ENCODE data around the gene ZNF462. TPM values are rescaled to one million over a fixed set of nuclear protein-coding genes. Genes with fewer than 3 reads are reported as not detected.
"Not testable (repeated sequence)": the region's sequence is repeated elsewhere in the genome, so short reads cannot be mapped to it uniquely, and the experiment has no call there.

The ZNF462 gene
- total RNA-seq, 1 donor from 2014 or later = 199 TPM

- Mint-ChIP-seq H3K4me3 (peak overlapping the region; percentile 24), H3K4me1 (peaks cover 50% of the 10 kb centered on the region), H3K27me3 (ENCODE audit: low read depth) (no peaks in the 10 kb centered on the region), H3K9me3 (peaks cover 24% of the 10 kb centered on the region), H3K27ac (ENCODE audit: unreplicated experiment) (no peak overlapping the region), H3K36me3 (ENCODE audit: low read depth) (peaks cover 60% of the 10 kb centered on the region)
- TF ChIP-seq, protein P1, sequence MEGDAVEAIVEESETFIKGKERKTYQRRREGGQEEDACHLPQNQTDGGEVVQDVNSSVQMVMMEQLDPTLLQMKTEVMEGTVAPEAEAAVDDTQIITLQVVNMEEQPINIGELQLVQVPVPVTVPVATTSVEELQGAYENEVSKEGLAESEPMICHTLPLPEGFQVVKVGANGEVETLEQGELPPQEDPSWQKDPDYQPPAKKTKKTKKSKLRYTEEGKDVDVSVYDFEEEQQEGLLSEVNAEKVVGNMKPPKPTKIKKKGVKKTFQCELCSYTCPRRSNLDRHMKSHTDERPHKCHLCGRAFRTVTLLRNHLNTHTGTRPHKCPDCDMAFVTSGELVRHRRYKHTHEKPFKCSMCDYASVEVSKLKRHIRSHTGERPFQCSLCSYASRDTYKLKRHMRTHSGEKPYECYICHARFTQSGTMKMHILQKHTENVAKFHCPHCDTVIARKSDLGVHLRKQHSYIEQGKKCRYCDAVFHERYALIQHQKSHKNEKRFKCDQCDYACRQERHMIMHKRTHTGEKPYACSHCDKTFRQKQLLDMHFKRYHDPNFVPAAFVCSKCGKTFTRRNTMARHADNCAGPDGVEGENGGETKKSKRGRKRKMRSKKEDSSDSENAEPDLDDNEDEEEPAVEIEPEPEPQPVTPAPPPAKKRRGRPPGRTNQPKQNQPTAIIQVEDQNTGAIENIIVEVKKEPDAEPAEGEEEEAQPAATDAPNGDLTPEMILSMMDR (conservative IDR thresholded peaks at IDR 0.05) = no peak
- no peak for DNase-seq (ENCODE audit: low read depth, low spot score)
Observed at GRCh38 chr9:106897751-106898150, 34.8 kb downstream of the ZNF462 start.

- Mint-ChIP-seq H3K9me3 (peaks cover 36% of the 10 kb centered on the region), H3K36me3 (ENCODE audit: low read depth) (peaks cover 81% of the 10 kb centered on the region), H3K4me1 (peaks cover 28% of the 10 kb centered on the region)
- H3K4me3 Mint-ChIP-seq; H3K27ac Mint-ChIP-seq (ENCODE audit: unreplicated experiment); DNase-seq (ENCODE audit: low read depth, low spot score); H3K27me3 Mint-ChIP-seq (ENCODE audit: low read depth): not testable (repeated sequence)
Observed at GRCh38 chr9:106900523-106900922, 37.6 kb downstream of the ZNF462 start.

GRCh38 chr9:106906129-106906528, 43.2 kb downstream of the ZNF462 start:
- Mint-ChIP-seq H3K27ac (ENCODE audit: unreplicated experiment) (no peak overlapping the region), H3K36me3 (ENCODE audit: low read depth) (peaks cover 70% of the 10 kb centered on the region), H3K27me3 (ENCODE audit: low read depth) (no peaks in the 10 kb centered on the region), H3K4me1 (peaks cover 14% of the 10 kb centered on the region), H3K4me3 (no peak overlapping the region), H3K9me3 (peaks cover 27% of the 10 kb centered on the region)
- TF ChIP-seq, protein P1 (conservative IDR thresholded peaks at IDR 0.05) = no peak
- DNase-seq (ENCODE audit: low read depth, low spot score) = no peak

DNA sequence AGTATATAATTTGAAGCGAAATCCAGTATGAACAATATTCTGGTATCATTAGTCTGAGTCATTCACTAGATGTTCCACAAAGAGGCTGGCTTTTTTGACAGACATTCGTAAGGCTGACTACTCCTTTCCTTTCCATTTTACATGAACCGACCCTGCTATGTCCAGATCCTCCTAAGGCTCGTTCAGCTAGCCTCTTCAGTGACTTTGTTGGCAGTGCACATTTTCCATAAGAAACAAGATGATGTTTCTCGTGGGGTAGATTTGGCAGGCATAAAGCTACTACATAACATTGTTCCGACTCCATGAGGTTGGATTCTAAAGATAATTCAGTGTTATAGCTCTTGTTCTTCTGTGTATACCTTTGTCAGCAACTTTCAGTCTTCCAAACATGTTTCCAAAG, 49.0 kb downstream of the ZNF462 start:
- no peaks in the 10 kb centered on the region for H3K27me3 Mint-ChIP-seq (ENCODE audit: low read depth)
- peaks cover 67% of the 10 kb centered on the region for H3K4me1 Mint-ChIP-seq
- peaks cover 40% of the 10 kb centered on the region for H3K36me3 Mint-ChIP-seq (ENCODE audit: low read depth)
- H3K9me3 Mint-ChIP-seq = peaks cover 4% of the 10 kb centered on the region
- TF ChIP-seq, protein P1 (conservative IDR thresholded peaks at IDR 0.05) = no peak
- no peak overlapping the region for H3K4me3 Mint-ChIP-seq
- no peak for DNase-seq (ENCODE audit: low read depth, low spot score)
- H3K27ac Mint-ChIP-seq (ENCODE audit: unreplicated experiment) = no peak overlapping the region

- H3K4me1 Mint-ChIP-seq = peaks cover 74% of the 10 kb centered on the region
- H3K27me3 Mint-ChIP-seq (ENCODE audit: low read depth) = no peaks in the 10 kb centered on the region
- H3K4me3 Mint-ChIP-seq = peak overlapping the region; percentile 2
- no peak for DNase-seq (ENCODE audit: low read depth, low spot score)
- H3K36me3 Mint-ChIP-seq (ENCODE audit: low read depth) = peaks cover 42% of the 10 kb centered on the region
- TF ChIP-seq, protein P1 (conservative IDR thresholded peaks at IDR 0.05) = no peak
- H3K27ac Mint-ChIP-seq (ENCODE audit: unreplicated experiment) = no peak overlapping the region
- peaks cover 4% of the 10 kb centered on the region for H3K9me3 Mint-ChIP-seq
Observed at GRCh38 chr9:106913276-106913675, 50.3 kb downstream of the ZNF462 start.

GRCh38 chr9:106915851-106916250, 52.9 kb downstream of the ZNF462 start:
- no peak for DNase-seq (ENCODE audit: low read depth, low spot score)
- peaks cover 83% of the 10 kb centered on the region for H3K4me1 Mint-ChIP-seq
- H3K27me3 Mint-ChIP-seq (ENCODE audit: low read depth) = no peaks in the 10 kb centered on the region
- peak overlapping the region; percentile 4 for H3K27ac Mint-ChIP-seq (ENCODE audit: unreplicated experiment)
- peaks cover 47% of the 10 kb centered on the region for H3K36me3 Mint-ChIP-seq (ENCODE audit: low read depth)
- H3K9me3 Mint-ChIP-seq = peaks cover 4% of the 10 kb centered on the region
- no peak overlapping the region for H3K4me3 Mint-ChIP-seq
- TF ChIP-seq, protein P1 (conservative IDR thresholded peaks at IDR 0.05) = no peak
